GM21825 (cell line): ENCODE measurements around the gene ASPSCR1.

Source experiments
- ATAC-seq: cut with Tn5 transposase; IDR thresholded peaks from one replicate; pipeline ENCODE4 v1.9.1; 2021; ENCODE audit warnings: mild to moderate bottlenecking, moderate library complexity; ENCODE audit not compliant: unreplicated experiment

The ASPSCR1 gene

GRCh38 chr17:82053130-82053529 is 75.7 kb downstream of the ASPSCR1 start:
- ATAC-seq, result no peak

- no peak for ATAC-seq
These were observed 76.3 kb downstream of the ASPSCR1 start for GRCh38 chr17:82053556-82054263.

DNA sequence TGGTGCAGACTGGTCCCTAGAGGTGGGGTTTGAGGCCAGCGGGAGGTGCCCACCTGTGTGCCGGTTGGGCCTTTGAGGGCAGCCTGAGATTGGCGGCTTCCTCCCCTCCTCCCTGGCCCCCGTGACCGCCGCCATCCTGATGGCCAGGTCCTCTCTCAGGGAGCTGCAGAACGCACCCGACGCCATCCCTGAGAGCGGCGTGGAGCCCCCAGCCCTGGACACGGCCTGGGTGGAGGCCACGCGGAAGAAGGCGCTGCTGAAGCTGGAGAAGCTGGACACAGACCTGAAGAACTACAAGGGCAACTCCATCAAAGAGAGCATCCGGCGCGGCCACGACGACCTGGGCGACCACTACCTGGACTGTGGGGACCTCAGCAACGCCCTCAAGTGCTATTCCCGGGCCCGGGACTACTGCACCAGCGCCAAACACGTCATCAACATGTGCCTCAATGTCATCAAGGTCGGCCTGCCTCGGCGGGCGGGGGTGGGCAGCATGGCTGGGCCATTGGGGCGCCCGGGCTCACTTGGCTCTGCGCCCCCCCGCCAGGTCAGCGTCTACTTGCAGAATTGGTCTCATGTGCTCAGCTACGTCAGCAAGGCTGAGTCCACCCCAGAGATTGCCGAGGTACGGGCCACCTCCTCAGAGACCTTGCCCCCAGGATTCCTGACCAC is 77.1 kb downstream of the ASPSCR1 start:
- no peak for ATAC-seq

DNA sequence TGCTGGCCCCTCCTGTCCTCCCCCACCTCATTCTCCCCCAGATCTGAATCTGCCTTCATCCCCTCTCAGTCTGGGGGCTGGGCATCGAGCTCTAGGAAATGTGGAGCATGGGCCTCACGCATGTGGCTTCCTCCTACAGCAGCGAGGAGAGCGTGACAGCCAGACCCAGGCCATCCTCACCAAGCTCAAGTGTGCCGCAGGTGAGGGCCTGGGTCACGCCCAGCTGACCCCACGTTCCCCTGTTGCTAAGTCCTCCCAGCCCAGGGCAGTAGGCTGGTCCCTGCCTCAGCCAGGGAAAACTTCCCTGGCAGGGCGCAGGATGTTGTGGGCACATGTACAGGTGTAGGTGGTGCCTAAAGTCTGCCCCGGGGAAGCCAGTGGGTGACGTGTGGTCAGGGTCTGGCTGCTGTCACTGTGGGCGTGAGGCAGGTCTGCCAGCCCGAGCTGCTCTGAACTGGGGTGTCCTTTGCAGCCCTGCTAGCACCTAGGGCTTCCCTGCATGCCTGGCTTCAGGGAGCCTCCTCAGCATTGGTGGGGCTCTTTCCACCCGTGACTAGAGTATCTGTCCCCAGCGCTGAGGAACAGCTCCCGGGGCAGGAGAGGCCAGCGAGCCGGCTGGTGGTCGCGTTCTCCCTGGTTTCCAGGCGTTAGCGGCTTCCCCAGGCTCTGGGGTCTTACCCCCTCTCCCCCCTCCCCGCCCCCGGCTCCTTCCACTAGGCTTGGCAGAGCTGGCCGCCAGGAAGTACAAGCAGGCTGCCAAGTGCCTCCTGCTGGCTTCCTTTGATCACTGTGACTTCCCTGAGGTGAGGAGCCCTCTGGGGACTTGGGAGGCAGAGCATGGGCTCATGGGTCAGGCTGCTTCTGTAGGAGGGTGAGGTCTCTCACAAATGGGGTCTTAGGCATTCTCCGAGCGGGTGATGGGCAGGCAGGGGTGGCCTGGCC is 77.9 kb downstream of the ASPSCR1 start:
- ATAC-seq, result no peak

- no peak for ATAC-seq
These were observed 78.7 kb downstream of the ASPSCR1 start for GRCh38 chr17:82055965-82056728.

GRCh38 chr17:82056729-82057621 is 79.5 kb downstream of the ASPSCR1 start:
- no peak for ATAC-seq

GRCh38 chr17:82058230-82058854 is 80.9 kb downstream of the ASPSCR1 start:
- ATAC-seq, result no peak

DNA sequence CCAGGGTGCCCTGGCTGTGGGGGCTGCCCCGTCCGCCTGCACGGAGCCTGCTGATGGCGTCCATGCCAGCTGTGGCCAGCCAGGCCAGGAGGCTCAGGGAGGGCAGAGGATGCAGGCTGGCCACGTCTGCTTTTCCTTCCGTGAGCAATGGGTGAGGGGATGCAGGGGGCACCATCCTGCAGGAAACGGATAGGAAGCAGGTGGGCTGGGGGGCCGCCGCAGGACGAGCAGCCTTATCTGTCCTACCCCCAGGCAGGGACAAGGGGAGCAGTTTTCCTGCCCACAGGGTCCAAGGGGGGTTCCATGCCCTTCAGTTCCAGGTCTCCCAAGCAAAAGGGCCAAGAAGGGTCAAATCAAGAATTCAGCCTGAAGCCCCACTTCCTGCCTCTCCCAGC is 81.4 kb downstream of the ASPSCR1 start:
- no peak for ATAC-seq

DNA sequence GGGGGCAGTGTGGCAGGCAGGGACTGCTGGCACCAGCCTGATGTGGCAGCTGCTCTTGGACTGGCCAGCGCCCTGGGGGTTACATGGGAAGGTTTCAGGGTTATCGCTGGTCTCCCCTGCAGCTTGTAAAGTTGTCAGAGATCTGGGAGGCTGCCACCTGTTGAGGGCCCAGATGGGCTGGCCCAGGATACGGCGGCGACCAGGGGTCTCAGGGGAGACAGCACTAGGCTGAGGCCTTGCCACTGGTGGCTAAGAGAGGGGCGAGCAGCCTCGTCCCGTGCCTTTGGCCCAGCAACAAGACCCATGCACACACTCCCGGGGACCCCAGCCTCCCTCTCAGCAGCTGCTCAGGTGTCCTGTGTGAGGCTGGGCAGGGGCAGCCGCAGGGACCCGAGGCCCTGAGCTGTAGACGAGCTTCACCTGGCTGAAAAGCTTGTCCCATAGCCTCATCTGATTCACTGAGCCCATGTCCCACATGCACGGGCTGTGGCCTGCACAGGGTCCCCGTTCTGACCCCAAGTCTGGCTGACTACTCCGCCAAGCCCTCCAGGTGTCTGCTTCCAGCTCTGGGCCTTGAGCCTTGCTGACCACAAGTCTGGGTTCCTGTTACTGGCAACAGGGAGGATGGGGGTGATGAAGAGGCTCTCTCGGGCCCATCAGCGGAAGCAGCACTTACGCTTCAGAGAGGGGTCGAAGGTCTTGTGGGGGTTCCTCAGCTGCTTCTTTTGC is 82.0 kb downstream of the ASPSCR1 start:
- ATAC-seq, result no peak

DNA sequence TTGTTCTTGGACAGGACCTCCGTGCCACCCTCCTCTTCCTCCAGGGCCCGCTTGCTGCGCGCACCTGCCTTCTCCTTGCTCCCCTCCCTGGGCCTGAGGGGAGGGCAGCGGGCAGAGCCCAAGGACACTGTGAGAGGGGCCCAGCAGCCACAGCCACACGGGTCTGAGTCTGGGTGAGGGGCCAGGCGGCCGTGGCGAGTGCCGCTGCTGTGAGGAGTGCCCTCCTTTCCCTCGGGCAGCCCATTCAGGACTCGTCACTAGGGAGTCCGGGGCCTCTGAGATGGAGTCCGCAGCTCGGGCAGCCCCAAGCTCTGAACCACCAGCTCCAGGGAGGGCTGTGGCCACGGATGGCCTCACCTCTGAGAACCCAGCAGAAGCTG is 82.6 kb downstream of the ASPSCR1 start:
- no peak for ATAC-seq

DNA sequence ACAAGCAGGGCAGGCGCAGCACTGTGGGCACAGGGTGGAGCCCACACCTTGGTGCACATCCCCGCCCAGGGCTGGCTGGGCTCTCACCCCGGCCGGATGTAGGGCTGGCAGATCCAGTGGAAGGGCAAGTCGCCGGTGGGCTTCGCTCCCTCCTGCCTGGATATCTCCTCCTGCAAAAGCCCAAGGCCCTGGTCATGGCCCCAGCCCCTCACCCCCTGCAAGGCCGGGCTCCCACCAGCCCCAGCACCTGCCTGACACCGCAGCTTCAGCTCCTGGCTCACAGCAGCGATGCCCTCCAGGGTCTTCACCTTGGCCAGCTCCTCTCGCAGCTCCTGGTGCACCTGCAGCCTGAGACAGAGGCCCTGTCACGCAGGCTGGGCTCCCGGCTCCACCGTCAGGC is 83.2 kb downstream of the ASPSCR1 start:
- no peak for ATAC-seq

GRCh38 chr17:82061047-82061925 is 83.9 kb downstream of the ASPSCR1 start:
- no peak for ATAC-seq

DNA sequence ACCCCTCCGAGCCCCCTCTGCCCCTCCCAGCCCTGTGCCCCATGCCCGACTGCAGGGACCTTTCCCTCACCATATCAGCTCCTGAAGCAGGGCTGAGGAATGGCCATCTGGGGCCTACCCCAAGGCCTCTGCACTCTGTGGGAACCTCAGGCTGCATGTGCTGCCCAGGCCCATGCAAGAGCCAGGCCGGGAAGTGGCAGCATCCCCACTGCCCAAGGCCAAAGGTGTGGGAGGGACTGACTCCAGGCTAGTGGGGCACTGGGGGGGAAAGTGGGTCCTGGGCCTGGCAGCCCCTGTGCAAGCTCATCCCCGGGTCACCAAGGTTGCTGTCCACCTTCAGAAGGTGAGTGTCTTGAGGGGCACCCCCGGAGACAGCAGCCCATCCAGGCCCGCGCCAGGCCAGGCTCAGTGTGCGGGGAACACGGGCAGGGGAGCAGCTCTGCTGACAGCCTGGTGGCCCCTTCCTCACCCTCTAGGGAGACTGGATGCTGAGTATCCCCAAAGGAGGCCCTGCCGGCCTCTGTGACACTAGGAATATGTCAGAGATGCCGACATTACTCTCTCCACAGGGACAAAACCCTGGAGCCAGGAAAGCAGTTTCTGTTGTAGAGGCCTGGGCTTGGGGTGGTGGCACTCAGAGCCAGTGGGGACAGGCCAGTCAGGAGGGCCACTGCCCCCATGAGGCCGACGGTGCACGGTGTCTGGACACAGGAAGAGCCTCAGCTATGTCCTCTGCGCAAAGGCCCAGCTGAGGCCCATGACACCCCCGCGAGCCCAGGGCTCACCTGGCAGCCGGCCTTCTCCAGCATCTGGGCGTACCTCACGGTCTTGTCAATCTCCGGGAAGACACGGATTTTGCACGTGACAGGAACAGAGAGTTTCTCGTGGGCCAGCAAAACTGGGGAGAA is 84.9 kb downstream of the ASPSCR1 start:
- ATAC-seq, result no peak

DNA sequence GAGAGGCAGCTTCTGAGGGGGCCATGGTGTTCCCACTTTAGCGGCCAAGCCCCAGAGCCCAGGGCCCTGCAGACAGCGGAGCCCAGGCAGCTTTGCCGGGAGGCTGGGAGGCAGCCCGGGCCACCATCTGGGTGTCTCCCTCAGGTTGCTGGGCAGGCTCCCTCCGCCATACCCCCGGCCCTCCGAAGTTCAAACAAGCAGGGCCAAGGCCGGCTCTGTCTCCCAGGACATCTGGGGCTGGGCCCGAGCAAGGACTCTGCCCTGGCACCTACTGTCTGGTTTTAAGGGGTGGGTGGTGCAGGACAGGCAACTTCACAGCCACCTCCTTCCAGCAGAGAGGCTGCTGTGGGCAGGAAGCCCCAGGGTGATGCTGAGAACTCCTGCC is 85.5 kb downstream of the ASPSCR1 start:
- no peak for ATAC-seq

DNA sequence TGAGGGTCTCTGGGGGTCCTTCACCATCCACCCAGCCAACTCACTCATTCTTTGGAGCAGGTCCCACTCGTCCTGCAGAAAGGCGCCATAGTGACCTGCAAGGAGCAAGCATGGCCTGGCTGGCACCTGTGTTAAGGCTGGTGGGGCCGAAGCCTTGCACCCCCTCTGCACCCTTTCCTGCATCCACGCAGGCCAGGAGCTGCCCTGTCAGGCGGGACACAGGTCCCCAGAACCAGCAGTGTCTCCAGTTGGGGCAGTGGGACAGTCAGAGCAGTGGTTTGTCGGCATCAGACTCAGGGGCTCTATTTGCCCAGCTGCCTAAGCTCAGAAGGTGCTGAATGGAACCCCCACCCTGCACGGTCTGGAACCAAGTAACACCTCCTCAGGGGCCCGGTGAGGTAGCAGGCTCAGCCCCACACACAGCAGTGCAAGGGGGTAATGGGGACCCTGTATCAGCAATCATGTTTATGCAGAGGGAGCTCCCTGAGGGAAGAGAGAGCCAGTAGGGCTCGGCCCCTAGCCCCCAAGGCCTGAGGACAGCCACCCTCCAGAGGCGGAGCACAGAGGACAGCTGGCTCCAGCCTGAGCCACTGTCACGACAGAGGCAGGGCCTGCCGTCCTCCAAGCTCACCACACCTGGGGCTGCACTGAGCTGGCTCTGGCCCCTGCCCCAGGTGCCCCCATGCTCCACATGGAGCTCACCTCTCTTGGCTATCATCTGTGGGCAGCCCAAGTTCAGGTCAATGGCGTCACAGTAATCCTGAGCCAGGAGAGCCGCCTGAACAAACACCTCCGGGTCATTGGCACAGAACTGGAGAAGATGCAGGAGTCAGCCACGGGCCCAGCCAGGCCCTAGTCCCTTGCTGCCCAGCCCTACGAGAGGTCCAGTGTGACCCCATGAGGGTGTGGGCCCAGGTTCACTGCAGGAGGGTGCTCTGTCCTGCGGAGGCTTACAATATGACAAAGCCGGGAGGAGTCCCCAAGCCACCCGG is 86.3 kb downstream of the ASPSCR1 start:
- no peak for ATAC-seq
